OCI-LY3 (cell line): Measurements from ENCODE around the gene PHF13.

Source experiments
- EZH2phosphoT487 ChIP-seq: fragments of 200-600 bp; shearing (Covaris generic); IDR thresholded peaks from 2 replicates; pipeline ENCODE4 v1.6.1; 2018; ENCODE audit warnings: antibody characterized with exemption, mixed run types, low read depth
- TF ChIP-seq, protein P1 (sequence below): fragments of 200-600, 300-600 bp; sonication (generic); IDR thresholded peaks from 2 replicates; pipeline ENCODE4 v1.5.1; 2014; ENCODE audit warnings: antibody characterized with exemption, low read length, low read depth

DNA sequence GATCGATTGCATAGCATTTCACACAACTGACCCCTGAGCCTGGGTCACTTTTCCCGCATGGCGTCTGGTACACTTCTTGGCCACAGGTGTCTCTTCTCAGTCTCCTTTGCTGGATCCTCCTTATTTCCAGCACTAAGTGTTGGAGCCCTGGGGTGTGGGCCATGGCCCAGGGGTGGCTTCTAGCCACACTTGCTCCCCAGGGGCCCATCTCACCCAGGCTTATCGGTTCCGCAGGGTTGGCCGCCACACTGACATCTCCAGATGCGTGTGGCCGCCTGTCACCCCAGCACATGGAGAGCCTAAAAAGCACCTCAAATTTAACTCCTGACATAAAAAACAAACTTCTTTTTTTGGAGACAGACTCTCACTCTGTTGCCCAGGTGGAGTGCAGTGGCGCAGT is 13.5 kb downstream of the PHF13 start:
- TF ChIP-seq, protein P1, sequence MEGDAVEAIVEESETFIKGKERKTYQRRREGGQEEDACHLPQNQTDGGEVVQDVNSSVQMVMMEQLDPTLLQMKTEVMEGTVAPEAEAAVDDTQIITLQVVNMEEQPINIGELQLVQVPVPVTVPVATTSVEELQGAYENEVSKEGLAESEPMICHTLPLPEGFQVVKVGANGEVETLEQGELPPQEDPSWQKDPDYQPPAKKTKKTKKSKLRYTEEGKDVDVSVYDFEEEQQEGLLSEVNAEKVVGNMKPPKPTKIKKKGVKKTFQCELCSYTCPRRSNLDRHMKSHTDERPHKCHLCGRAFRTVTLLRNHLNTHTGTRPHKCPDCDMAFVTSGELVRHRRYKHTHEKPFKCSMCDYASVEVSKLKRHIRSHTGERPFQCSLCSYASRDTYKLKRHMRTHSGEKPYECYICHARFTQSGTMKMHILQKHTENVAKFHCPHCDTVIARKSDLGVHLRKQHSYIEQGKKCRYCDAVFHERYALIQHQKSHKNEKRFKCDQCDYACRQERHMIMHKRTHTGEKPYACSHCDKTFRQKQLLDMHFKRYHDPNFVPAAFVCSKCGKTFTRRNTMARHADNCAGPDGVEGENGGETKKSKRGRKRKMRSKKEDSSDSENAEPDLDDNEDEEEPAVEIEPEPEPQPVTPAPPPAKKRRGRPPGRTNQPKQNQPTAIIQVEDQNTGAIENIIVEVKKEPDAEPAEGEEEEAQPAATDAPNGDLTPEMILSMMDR: no peak
- no peak for TF ChIP-seq EZH2phosphoT487
